Glutamatergic neuron (in vitro differentiated cells): ENCODE results near the gene FOLR2. TPM values are rescaled to one million over a fixed set of nuclear protein-coding genes. Genes with fewer than 3 reads are reported as not detected.

Experiments
- DNase-seq: peaks from one replicate; pipeline ENCODE4 v3.0.0; 2022
- H3K27ac Mint-ChIP-seq: one replicate; pipeline ENCODE4 v1.8.0; 2020; ENCODE audit warnings: mild to moderate bottlenecking, mixed read lengths, inconsistent platforms; ENCODE audit not compliant: unreplicated experiment
- H3K27me3 Mint-ChIP-seq: one replicate; pipeline ENCODE4 v1.8.0; 2020; ENCODE audit warnings: mild to moderate bottlenecking, moderate library complexity, mixed read lengths, inconsistent platforms; ENCODE audit not compliant: unreplicated experiment
- H3K36me3 Mint-ChIP-seq: one replicate; pipeline ENCODE4 v1.8.0; 2020; ENCODE audit warnings: mild to moderate bottlenecking, mixed read lengths, inconsistent platforms; ENCODE audit not compliant: unreplicated experiment
- H3K4me1 Mint-ChIP-seq: one replicate; pipeline ENCODE4 v1.8.0; 2020; ENCODE audit warnings: mild to moderate bottlenecking, low read depth, mixed read lengths, inconsistent platforms; ENCODE audit not compliant: unreplicated experiment
- H3K4me3 Mint-ChIP-seq: one replicate; pipeline ENCODE4 v1.8.0; 2020; ENCODE audit warnings: mild to moderate bottlenecking, mixed read lengths, inconsistent platforms; ENCODE audit not compliant: unreplicated experiment
- H3K9me3 Mint-ChIP-seq: one replicate; pipeline ENCODE4 v1.8.0; 2020; ENCODE audit warnings: mild to moderate bottlenecking, moderate library complexity, mixed read lengths, inconsistent platforms; ENCODE audit not compliant: unreplicated experiment
- total RNA-seq: library from RNA; stranded (reverse); fragmentation: NEBNext Ultra II Directional; extraction: Animal tissue kit (Norgen Biotek cat#: 25700); gene quantifications from one replicate; pipeline ENCODE4 v1.2.1, GENCODE V29; 2021; ENCODE audit not compliant: unreplicated experiment
- TF ChIP-seq, protein P1 (sequence below): fragments of 200-600 bp; sonication (generic); IDR thresholded peaks from one replicate; pipeline ENCODE4 v1.5.0; 2021; ENCODE audit not compliant: partially characterized antibody, unreplicated experiment

Gene FOLR2
- total RNA-seq, 1 donor from 2014 or later, result not detected

DNA sequence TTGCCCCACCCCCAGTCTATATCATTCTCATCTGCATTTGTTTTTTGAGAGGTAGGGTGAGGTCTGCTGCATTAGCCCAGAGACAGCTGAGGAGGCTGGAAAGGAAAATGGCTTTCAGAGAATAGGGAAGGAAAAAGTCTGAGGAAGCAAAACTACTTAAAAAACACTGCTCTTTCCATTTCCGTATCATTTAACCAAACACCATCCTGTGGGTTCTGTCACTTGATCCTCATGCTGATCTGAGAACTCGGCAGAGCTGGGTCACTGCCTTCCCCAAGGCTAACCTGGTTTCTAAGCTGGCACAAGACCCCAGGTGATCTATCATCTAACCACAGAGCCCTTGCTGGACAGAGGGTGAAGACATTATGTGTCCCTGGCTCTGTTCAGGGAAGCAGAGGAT is 1.2 kb downstream of the FOLR2 start:
- Mint-ChIP-seq H3K9me3 (peaks cover 2% of the 10 kb centered on the region), H3K27ac (no peak overlapping the region), H3K4me1 (no peaks in the 10 kb centered on the region), H3K4me3 (no peak overlapping the region), H3K27me3 (peaks cover 5% of the 10 kb centered on the region), H3K36me3 (no peaks in the 10 kb centered on the region)
- no peak for DNase-seq
- TF ChIP-seq, protein P1, sequence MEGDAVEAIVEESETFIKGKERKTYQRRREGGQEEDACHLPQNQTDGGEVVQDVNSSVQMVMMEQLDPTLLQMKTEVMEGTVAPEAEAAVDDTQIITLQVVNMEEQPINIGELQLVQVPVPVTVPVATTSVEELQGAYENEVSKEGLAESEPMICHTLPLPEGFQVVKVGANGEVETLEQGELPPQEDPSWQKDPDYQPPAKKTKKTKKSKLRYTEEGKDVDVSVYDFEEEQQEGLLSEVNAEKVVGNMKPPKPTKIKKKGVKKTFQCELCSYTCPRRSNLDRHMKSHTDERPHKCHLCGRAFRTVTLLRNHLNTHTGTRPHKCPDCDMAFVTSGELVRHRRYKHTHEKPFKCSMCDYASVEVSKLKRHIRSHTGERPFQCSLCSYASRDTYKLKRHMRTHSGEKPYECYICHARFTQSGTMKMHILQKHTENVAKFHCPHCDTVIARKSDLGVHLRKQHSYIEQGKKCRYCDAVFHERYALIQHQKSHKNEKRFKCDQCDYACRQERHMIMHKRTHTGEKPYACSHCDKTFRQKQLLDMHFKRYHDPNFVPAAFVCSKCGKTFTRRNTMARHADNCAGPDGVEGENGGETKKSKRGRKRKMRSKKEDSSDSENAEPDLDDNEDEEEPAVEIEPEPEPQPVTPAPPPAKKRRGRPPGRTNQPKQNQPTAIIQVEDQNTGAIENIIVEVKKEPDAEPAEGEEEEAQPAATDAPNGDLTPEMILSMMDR, result no peak

DNA sequence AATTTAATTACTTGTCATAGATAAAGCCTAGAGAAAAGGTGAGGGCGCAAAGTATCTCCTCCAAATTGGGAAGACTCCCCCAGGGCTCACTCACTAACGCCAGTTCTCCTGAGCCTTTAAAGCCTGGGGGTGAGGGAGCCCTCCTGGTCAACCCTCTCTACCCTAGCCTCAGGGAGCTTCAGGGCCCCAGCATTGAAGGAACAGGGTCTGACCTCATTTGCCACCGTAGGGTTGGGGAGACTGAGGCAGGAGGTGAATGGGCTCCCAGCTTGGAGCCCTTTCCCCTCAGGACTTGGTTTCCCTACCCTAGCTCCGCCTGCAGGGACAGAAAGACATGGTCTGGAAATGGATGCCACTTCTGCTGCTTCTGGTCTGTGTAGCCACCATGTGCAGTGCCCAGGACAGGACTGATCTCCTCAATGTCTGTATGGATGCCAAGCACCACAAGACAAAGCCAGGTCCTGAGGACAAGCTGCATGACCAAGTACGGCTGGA is 1.7 kb downstream of the FOLR2 start:
- DNase-seq, result no peak
- TF ChIP-seq, protein P1, result no peak
- Mint-ChIP-seq H3K4me3 (no peak overlapping the region), H3K27ac (no peak overlapping the region), H3K36me3 (no peaks in the 10 kb centered on the region), H3K4me1 (no peaks in the 10 kb centered on the region), H3K9me3 (peaks cover 2% of the 10 kb centered on the region), H3K27me3 (peaks cover 5% of the 10 kb centered on the region)

DNA sequence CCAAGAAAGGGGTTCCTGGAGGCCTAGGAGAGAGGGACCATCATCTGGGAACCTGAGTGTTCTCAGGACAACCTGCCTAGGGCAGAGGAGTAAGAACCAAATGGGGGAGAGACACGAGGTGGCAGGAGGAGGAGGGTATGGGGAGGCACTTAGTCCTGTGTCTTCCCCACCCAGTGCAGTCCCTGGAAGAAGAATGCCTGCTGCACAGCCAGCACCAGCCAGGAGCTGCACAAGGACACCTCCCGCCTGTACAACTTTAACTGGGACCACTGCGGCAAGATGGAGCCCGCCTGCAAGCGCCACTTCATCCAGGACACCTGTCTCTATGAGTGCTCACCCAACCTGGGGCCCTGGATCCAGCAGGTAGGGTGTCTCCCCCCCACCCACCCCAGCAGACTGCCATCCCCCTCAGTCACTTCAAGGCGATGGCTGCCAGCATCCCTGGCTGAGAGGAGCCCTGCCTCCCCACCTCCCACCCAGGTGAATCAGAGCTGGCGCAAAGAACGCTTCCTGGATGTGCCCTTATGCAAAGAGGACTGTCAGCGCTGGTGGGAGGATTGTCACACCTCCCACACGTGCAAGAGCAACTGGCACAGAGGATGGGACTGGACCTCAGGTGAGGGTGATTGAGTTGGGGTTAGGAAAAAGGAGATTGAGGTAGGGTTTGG is 4.2 kb downstream of the FOLR2 start:
- Mint-ChIP-seq H3K9me3 (peaks cover 2% of the 10 kb centered on the region), H3K4me3 (no peak overlapping the region), H3K27me3 (peaks cover 5% of the 10 kb centered on the region), H3K36me3 (no peaks in the 10 kb centered on the region), H3K4me1 (peaks cover 4% of the 10 kb centered on the region), H3K27ac (no peak overlapping the region)
- DNase-seq, result no peak
- TF ChIP-seq, protein P1, result no peak

DNA sequence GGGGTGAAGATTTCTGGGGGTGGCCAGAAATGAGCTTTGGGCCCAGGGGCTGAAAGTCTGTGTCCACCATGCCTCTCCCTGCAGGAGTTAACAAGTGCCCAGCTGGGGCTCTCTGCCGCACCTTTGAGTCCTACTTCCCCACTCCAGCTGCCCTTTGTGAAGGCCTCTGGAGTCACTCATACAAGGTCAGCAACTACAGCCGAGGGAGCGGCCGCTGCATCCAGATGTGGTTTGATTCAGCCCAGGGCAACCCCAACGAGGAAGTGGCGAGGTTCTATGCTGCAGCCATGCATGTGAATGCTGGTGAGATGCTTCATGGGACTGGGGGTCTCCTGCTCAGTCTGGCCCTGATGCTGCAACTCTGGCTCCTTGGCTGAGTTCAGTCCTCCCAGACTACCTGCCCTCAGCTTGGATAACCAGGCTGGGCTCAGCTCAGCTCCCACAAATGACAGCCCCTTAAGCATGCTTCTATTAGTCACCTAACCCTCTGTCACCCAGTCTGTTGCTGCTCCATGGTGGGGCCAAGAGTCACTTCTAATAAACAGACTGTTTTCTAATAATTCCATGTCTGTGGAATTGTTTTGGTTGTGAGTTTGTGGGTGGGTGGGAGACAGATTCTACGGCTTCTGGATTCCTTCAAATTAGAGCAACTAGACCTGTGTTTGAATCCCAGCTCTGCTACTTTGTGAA is 4.9 kb downstream of the FOLR2 start:
- Mint-ChIP-seq H3K27me3 (peaks cover 6% of the 10 kb centered on the region), H3K27ac (no peak overlapping the region), H3K9me3 (peaks cover 2% of the 10 kb centered on the region), H3K4me3 (no peak overlapping the region), H3K4me1 (peaks cover 4% of the 10 kb centered on the region), H3K36me3 (no peaks in the 10 kb centered on the region)
- DNase-seq, result no peak
- TF ChIP-seq, protein P1, result no peak

DNA sequence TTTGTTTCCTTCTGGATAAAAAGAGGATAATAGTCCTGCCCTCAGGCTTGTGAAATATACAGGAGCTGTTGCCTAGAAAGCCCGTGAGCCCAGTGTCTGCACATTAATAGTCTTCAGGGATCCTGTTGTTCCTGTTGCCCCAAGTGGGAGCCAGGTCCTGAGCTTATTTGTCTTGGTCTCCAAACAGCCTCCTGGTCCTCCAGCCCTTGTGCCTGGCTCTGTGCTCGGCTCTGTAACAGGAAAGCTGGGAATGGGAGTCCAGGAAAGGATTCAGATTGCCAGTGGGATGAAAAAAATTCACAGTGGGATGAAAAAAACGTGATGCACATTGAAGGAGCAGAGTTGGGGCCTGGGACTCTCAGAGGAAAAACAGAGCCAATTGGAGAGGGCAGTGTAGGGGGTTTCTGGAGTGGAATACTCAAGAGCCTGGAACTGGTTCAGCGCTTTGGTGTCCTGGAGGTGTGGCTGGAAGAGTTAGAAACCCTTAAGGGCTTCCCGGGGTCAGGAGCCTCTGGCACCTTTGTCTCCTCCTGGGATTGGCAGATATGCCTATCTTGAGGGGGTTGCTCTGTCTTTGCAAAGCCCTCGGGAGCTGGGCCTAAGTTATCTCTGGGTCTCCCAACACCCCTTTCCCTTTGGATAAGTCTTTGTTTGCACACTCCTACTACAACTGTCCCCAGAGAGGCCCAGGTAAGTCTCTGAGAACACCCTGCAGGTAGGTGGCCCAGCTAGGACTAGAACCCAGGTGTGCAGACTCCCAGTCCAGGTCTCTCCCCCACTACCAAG is 5.7 kb downstream of the FOLR2 start:
- Mint-ChIP-seq H3K27me3 (peaks cover 7% of the 10 kb centered on the region), H3K27ac (no peak overlapping the region), H3K36me3 (no peaks in the 10 kb centered on the region), H3K9me3 (peaks cover 2% of the 10 kb centered on the region), H3K4me1 (peaks cover 9% of the 10 kb centered on the region), H3K4me3 (peak overlapping the region; percentile 53)
- DNase-seq, result no peak
- TF ChIP-seq, protein P1, result no peak
